Measurements from ENCODE around the gene TRIM24. TPM values are rescaled to one million over a fixed set of nuclear protein-coding genes. Genes with fewer than 3 reads are reported as not detected.
"Not testable (repeated sequence)": the region's sequence is repeated elsewhere in the genome, so short reads cannot be mapped to it uniquely, and the experiment has no call there.

The TRIM24 gene
- total RNA-seq, 2 donors from 2014 or later: 14.5 to 19.1 TPM

DNA sequence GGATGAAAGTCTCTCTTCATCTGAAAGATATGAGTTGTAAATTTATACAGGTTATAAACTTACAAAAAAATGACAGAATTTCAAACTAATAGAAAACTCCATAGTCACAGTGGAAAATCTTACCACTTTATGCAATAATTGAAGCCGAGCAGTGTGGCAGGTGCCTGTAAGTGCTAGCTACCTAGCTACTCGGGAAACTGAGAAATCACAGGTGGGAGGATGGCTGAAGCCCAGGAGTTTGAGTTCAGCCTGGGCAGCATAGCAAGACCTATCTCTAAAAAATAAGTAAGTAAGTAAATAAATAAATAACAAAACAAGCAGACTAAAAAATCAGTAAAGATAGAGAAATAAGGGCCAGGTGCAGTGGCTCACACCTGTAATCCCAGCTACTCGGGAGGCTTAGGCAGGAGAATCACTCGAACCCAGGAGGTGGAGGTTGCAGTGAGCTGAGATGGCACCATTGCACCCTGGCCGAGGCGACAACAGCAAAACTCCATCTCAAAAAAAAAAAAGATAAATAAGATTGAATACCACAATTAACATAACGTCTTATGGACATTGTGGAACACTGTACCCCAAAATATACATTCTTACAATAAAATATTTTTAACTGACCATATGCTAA, 61.9 kb downstream of the TRIM24 start:
- Histone ChIP-seq H3K9me3 (no peaks in the 10 kb centered on the region), H3K27ac (no peak overlapping the region), H3K4me3 (no peak overlapping the region), H3K36me3 (no peaks in the 10 kb centered on the region), H3K9ac (ENCODE audit: low read depth in 2 of 2, low read length in 2 of 2) (no peak overlapping the region), H3K27me3 (no peaks in the 10 kb centered on the region), H3K4me1 (no peaks in the 10 kb centered on the region)
- TF ChIP-seq, protein P1, sequence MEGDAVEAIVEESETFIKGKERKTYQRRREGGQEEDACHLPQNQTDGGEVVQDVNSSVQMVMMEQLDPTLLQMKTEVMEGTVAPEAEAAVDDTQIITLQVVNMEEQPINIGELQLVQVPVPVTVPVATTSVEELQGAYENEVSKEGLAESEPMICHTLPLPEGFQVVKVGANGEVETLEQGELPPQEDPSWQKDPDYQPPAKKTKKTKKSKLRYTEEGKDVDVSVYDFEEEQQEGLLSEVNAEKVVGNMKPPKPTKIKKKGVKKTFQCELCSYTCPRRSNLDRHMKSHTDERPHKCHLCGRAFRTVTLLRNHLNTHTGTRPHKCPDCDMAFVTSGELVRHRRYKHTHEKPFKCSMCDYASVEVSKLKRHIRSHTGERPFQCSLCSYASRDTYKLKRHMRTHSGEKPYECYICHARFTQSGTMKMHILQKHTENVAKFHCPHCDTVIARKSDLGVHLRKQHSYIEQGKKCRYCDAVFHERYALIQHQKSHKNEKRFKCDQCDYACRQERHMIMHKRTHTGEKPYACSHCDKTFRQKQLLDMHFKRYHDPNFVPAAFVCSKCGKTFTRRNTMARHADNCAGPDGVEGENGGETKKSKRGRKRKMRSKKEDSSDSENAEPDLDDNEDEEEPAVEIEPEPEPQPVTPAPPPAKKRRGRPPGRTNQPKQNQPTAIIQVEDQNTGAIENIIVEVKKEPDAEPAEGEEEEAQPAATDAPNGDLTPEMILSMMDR (IDR thresholded peaks at IDR 0.05): no peak
- intact Hi-C loops (cut with DNase I): no loop called here
- no peak for DNase-seq

DNA sequence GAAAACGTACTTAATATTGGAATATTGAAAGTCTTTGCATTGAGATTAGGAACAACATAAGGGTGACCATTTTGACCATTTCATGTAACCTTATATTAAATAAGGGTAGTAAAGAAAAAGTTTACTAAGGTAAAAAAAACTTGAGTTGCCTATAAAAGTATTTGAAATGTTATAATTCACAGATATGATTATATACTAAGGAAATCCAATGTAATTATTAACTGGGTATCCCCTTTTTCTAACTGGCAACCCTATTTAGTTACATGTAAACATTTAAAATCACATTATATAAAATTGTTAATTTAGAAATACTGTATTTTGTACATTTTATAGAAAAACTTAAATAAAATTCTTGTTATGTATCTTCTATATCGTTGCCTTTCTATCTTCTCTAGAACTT, 64.2 kb downstream of the TRIM24 start:
- H3K36me3 ChIP-seq: no peaks in the 10 kb centered on the region
- intact Hi-C loops (cut with DNase I): no loop called here
- no peak overlapping the region for H3K27ac ChIP-seq
- DNase-seq: no peak
- H3K9me3 ChIP-seq: peaks cover 7% of the 10 kb centered on the region
- no peaks in the 10 kb centered on the region for H3K27me3 ChIP-seq
- H3K4me1 ChIP-seq: no peaks in the 10 kb centered on the region
- no peak overlapping the region for H3K4me3 ChIP-seq
- H3K9ac ChIP-seq (ENCODE audit: low read depth in 2 of 2, low read length in 2 of 2): no peak overlapping the region
- TF ChIP-seq, protein P1 (IDR thresholded peaks at IDR 0.05): no peak

DNA sequence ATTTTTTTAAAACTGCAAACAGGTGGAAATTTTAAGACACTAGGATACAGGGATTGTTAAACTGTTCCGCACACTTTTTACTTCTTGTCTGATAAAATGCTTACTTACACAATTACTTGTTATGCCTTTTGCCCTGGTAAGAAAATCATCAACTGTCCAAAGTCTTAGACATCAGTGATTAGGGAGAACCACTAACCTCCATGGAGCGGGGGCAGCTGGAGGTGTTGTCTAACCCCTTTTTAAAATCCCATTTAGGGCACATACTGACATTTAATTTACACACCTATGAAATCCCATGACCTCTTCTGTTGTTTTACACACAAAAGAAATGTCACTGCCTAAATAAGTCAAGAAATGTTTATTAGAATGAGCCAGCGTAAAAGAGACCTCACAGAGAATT, 65.7 kb downstream of the TRIM24 start:
- TF ChIP-seq, protein P1 (IDR thresholded peaks at IDR 0.05): no peak
- H3K27me3 ChIP-seq: no peaks in the 10 kb centered on the region
- DNase-seq: no peak
- H3K27ac ChIP-seq: no peak overlapping the region
- no peaks in the 10 kb centered on the region for H3K4me1 ChIP-seq
- no peaks in the 10 kb centered on the region for H3K36me3 ChIP-seq
- intact Hi-C loops (cut with DNase I): no loop called here
- H3K4me3 ChIP-seq: no peak overlapping the region
- H3K9me3 ChIP-seq: peaks cover 7% of the 10 kb centered on the region
- no peak overlapping the region for H3K9ac ChIP-seq (ENCODE audit: low read depth in 2 of 2, low read length in 2 of 2)

DNA sequence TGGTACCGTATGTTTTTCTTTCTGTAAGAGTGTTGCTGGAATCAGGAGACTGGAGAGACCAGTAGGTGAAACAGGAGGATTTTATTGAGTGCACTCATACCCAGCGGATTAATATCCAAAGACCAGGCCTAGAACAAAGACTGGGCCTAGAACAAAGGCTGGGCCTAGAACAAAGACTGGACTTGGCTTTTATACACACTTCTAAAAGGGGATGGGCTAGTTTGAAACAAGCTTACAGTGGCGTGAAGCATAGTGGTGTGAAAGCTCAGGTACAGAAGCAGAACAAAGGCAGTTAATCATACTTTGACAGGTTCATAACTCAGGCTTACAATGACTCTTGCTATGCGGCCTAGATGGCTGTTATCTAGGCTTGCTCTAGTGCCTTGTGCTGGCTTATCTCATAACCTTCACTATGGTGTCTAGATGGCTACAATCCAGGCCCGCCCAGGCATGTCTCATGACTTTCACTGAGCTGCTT, 67.7 kb downstream of the TRIM24 start:
- H3K9ac ChIP-seq (ENCODE audit: low read depth in 2 of 2, low read length in 2 of 2): no peak overlapping the region
- H3K27ac ChIP-seq: no peak overlapping the region
- H3K4me3 ChIP-seq: no peak overlapping the region
- no peaks in the 10 kb centered on the region for H3K27me3 ChIP-seq
- H3K4me1 ChIP-seq: no peaks in the 10 kb centered on the region
- intact Hi-C loops (cut with DNase I): no loop called here
- peaks cover 7% of the 10 kb centered on the region for H3K9me3 ChIP-seq
- DNase-seq: no peak
- TF ChIP-seq, protein P1 (IDR thresholded peaks at IDR 0.05): no peak
- H3K36me3 ChIP-seq: no peaks in the 10 kb centered on the region

DNA sequence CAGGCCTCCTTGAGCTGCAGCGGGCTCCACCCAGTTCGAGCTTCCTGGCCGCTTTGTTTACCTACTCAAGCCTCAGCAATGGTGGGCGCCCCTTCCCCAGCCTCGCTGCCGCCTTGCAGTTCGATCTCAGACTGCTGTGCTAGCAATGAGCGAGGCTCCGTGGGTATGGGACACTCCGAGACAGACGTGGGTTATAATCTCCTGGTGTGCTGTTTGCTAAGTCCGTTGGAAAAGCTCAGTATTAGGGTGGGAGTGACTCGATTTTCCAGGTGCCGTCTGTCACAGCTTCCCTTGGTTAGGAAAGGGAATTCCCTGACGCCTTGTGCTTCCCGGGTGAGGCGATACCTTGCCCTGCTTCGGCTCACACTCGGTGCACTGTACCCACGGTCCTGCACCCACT, 76.8 kb downstream of the TRIM24 start:
- H3K4me1 ChIP-seq; H3K27me3 ChIP-seq; H3K9ac ChIP-seq (ENCODE audit: low read depth in 2 of 2, low read length in 2 of 2); H3K36me3 ChIP-seq; H3K4me3 ChIP-seq; DNase-seq; H3K9me3 ChIP-seq; intact Hi-C loops (cut with DNase I); H3K27ac ChIP-seq: not testable (repeated sequence)

DNA sequence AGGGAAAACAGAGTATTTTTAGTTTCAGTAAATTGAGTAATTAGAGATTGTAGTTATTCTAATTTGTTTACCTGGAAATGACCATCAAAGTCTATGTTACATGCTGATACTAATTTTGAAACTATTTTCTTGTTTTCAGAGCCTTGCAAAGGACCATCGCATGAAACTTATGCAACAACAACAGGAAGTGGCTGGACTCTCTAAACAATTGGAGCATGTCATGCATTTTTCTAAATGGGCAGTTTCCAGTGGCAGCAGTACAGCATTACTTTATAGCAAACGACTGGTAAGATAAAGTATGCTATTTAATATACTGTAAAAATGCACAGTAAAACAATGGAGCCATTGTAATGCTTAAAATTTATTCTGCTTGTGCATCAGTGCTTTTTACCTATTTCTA, 78.5 kb downstream of the TRIM24 start:
- no peaks in the 10 kb centered on the region for H3K9me3 ChIP-seq
- no peak overlapping the region for H3K27ac ChIP-seq
- no peak overlapping the region for H3K9ac ChIP-seq (ENCODE audit: low read depth in 2 of 2, low read length in 2 of 2)
- intact Hi-C loops (cut with DNase I): no loop called here
- no peaks in the 10 kb centered on the region for H3K4me1 ChIP-seq
- H3K27me3 ChIP-seq: no peaks in the 10 kb centered on the region
- no peak overlapping the region for H3K4me3 ChIP-seq
- peaks cover 7% of the 10 kb centered on the region for H3K36me3 ChIP-seq
- DNase-seq: no peak
- TF ChIP-seq, protein P1 (IDR thresholded peaks at IDR 0.05): no peak

All from colonic mucosa (tissue), 4 donors.